CD4-positive, alpha-beta memory T cell (primary cell): ENCODE measurements around the gene ARL6IP4. TPM values are rescaled to one million over a fixed set of nuclear protein-coding genes. Genes with fewer than 3 reads are reported as not detected.

Experiments used
- CTCF ChIA-PET: fragments of 350-600 bp; sonication (Branson Sonifier 250); formaldehyde crosslinking; loops from one replicate; lab custom pipeline; 2021; ENCODE audit warnings: inconsistent platforms; ENCODE audit not compliant: partially characterized antibody; lab: Charles Lee
- POLR2A ChIA-PET: fragments of 350-600 bp; sonication (Branson Sonifier 250); formaldehyde crosslinking; loops from one replicate; lab custom pipeline; 2021; ENCODE audit not compliant: partially characterized antibody; lab: Charles Lee
- DNase-seq, 5 donors: peaks; one replicate each; pipeline versions ENCODE4 v3.0.0 to v3.0.0-alpha.2; 2020 to 2022; ENCODE audit warnings: mixed read lengths in 1 of 5
- H3K27ac ChIP-seq: one replicate; pipeline ENCODE4 v1.7.0; 2013; ENCODE audit warnings: low read depth, low read length
- H3K27me3 ChIP-seq: 2 replicates; pipeline ENCODE4 v1.7.0; 2013; ENCODE audit warnings: mild to moderate bottlenecking, low read length, moderate library complexity; ENCODE audit not compliant: insufficient read depth
- H3K36me3 ChIP-seq: 2 replicates; pipeline ENCODE4 v1.7.0; 2013; ENCODE audit warnings: mild to moderate bottlenecking, low read length, moderate library complexity; ENCODE audit not compliant: insufficient read depth
- H3K4me1 ChIP-seq: 2 replicates; pipeline ENCODE4 v1.7.0; 2013; ENCODE audit warnings: mild to moderate bottlenecking, low read length, moderate library complexity; ENCODE audit not compliant: insufficient read depth
- H3K4me3 ChIP-seq, 2 donors: one replicate each; pipeline ENCODE4 v1.7.0; 2013; ENCODE audit warnings: low read length in 2 of 2, mild to moderate bottlenecking in 1 of 2
- H3K9me3 ChIP-seq, 2 donors: one replicate each; pipeline ENCODE4 v1.7.0; 2013; ENCODE audit warnings: low read length in 2 of 2, control low read depth in 1 of 2; ENCODE audit not compliant: control insufficient read depth in 1 of 2
- H3K27ac Mint-ChIP-seq, 7 donors: one replicate each; pipeline ENCODE4 v1.8.0; 2020 to 2021; ENCODE audit warnings: mixed read lengths in 7 of 7, mild to moderate bottlenecking in 6 of 7, inconsistent platforms in 3 of 7, moderate library complexity in 3 of 7
- H3K27me3 Mint-ChIP-seq, 2 donors: one replicate each; pipeline ENCODE4 v1.8.0; 2020 to 2021; ENCODE audit warnings: mixed read lengths in 2 of 2
- H3K36me3 Mint-ChIP-seq, 2 donors: one replicate each; pipeline ENCODE4 v1.8.0; 2020 to 2021; ENCODE audit warnings: mixed read lengths in 2 of 2, inconsistent platforms in 1 of 2, mild to moderate bottlenecking in 1 of 2
- H3K4me1 Mint-ChIP-seq, 4 donors: one replicate each; pipeline ENCODE4 v1.8.0; 2020 to 2021; ENCODE audit warnings: mixed read lengths in 4 of 4, mild to moderate bottlenecking in 1 of 4
- H3K4me3 Mint-ChIP-seq, 8 donors: one replicate each; pipeline ENCODE4 v1.8.0; 2020 to 2021; ENCODE audit warnings: mixed read lengths in 8 of 8, mild to moderate bottlenecking in 7 of 8, moderate library complexity in 6 of 8, inconsistent platforms in 3 of 8
- H3K9me3 Mint-ChIP-seq, 8 donors: one replicate each; pipeline ENCODE4 v1.8.0; 2020 to 2021; ENCODE audit warnings: mixed read lengths in 8 of 8, mild to moderate bottlenecking in 5 of 8, inconsistent platforms in 3 of 8, moderate library complexity in 1 of 8
- intact Hi-C: fragments of 100-400 bp; cut with micrococcal nuclease; formaldehyde crosslinking; loops from one replicate; pipeline ENCODE4 v1.15.1; 2023
- polyA plus RNA-seq, 2 donors: library from polyadenylated mRNA; unstranded; fragments of 300-500 nt; fragmentation: Illumina TruSeq; gene quantifications; one replicate each; pipeline ENCODE4 v1.2.3, GENCODE V29; 2021
- total RNA-seq, 2 experiments: library from RNA; stranded (reverse); gene quantifications; one replicate each; pipeline ENCODE4 v1.2.3, GENCODE V29; 2021

ARL6IP4 gene
- total and polyA plus RNA-seq, 4 experiments from 2014 or later: 159 to 252 (median 182) TPM

- Mint-ChIP-seq H3K36me3 (no peaks in the 10 kb centered on the region), H3K27me3 (no peaks in the 10 kb centered on the region), H3K4me1 (peaks cover 4 to 18% (median 10%) of the 10 kb centered on the region in 4 donors), H3K9me3 (no peaks in the 10 kb centered on the region), H3K27ac (peak overlapping the region in 2 of 7 donors; percentile 42 to 78), H3K4me3 (no peak overlapping the region)
- H3K27ac ChIP-seq: no peak overlapping the region
- H3K4me3 ChIP-seq: no peak overlapping the region
- H3K4me1 ChIP-seq: peaks cover 2% of the 10 kb centered on the region
- DNase-seq: no peak
- POLR2A ChIA-PET: interaction anchor here (0.6 to 0.8 kb wide), 2 partner anchors 179 to 207 kb away, joined by 3 read pairs; no protein-coding TSS in a partner anchor
- no peaks in the 10 kb centered on the region for H3K9me3 ChIP-seq
- no peaks in the 10 kb centered on the region for H3K27me3 ChIP-seq
- H3K36me3 ChIP-seq: no peaks in the 10 kb centered on the region
- CTCF ChIA-PET: interaction anchor here (0.5 kb wide), 1 partner anchor 205 kb away, joined by 3 read pairs; no protein-coding TSS in a partner anchor
- intact Hi-C loops: no loop called here
These were observed 39.3 kb downstream of the ARL6IP4 start for GRCh38 chr12:123019841-123020138.

GRCh38 chr12:123021688-123022604 lies 41.5 kb downstream of the ARL6IP4 start:
- H3K4me1 Mint-ChIP-seq: peaks cover 9 to 26% (median 11%) of the 10 kb centered on the region in 4 donors
- H3K27ac ChIP-seq: no peak overlapping the region
- peaks cover 0 to 2% of the 10 kb centered on the region in 2 donors for H3K36me3 Mint-ChIP-seq
- no peaks in the 10 kb centered on the region for H3K27me3 ChIP-seq
- no peaks in the 10 kb centered on the region for H3K36me3 ChIP-seq
- no peaks in the 10 kb centered on the region for H3K9me3 ChIP-seq
- DNase-seq: no peak
- peak overlapping the region in 1 of 7 donors; percentile 37 for H3K27ac Mint-ChIP-seq
- H3K4me3 Mint-ChIP-seq: no peak overlapping the region
- CTCF ChIA-PET: no interaction called here
- no peak overlapping the region for H3K4me3 ChIP-seq
- H3K9me3 Mint-ChIP-seq: no peaks in the 10 kb centered on the region
- H3K27me3 Mint-ChIP-seq: no peaks in the 10 kb centered on the region
- POLR2A ChIA-PET: no interaction called here
- H3K4me1 ChIP-seq: peaks cover 6% of the 10 kb centered on the region
- intact Hi-C loops: no loop called here

GRCh38 chr12:123022846-123023245 lies 42.4 kb downstream of the ARL6IP4 start:
- Histone ChIP-seq H3K9me3 (no peaks in the 10 kb centered on the region), H3K4me1 (peaks cover 6% of the 10 kb centered on the region), H3K27ac (no peak overlapping the region), H3K27me3 (no peaks in the 10 kb centered on the region), H3K36me3 (no peaks in the 10 kb centered on the region), H3K4me3 (no peak overlapping the region)
- no peaks in the 10 kb centered on the region for H3K9me3 Mint-ChIP-seq
- H3K27me3 Mint-ChIP-seq: no peaks in the 10 kb centered on the region
- no peak for DNase-seq
- H3K4me3 Mint-ChIP-seq: no peak overlapping the region
- H3K36me3 Mint-ChIP-seq: peaks cover 0 to 3% of the 10 kb centered on the region in 2 donors
- H3K4me1 Mint-ChIP-seq: peaks cover 7 to 30% (median 11%) of the 10 kb centered on the region in 4 donors
- intact Hi-C loops: no loop called here
- POLR2A ChIA-PET: no interaction called here
- no peak overlapping the region for H3K27ac Mint-ChIP-seq
- CTCF ChIA-PET: no interaction called here

- intact Hi-C loops: no loop called here
- no peak overlapping the region for H3K4me3 ChIP-seq
- H3K27ac ChIP-seq: no peak overlapping the region
- Mint-ChIP-seq H3K4me3 (no peak overlapping the region), H3K9me3 (no peaks in the 10 kb centered on the region), H3K27me3 (no peaks in the 10 kb centered on the region), H3K4me1 (peaks cover 6 to 27% (median 7%) of the 10 kb centered on the region in 4 donors), H3K27ac (peak overlapping the region in 5 of 7 donors; percentile 1 to 81 (median 71)), H3K36me3 (peaks cover 4 to 6% of the 10 kb centered on the region in 2 donors)
- H3K4me1 ChIP-seq: peaks cover 6% of the 10 kb centered on the region
- POLR2A ChIA-PET: no interaction called here
- H3K36me3 ChIP-seq: no peaks in the 10 kb centered on the region
- H3K9me3 ChIP-seq: no peaks in the 10 kb centered on the region
- DNase-seq: peak in 1 of 5 donors; percentile 6
- H3K27me3 ChIP-seq: no peaks in the 10 kb centered on the region
- CTCF ChIA-PET: no interaction called here
These were observed 44.4 kb downstream of the ARL6IP4 start for GRCh38 chr12:123024819-123025391.

- ChIA-PET POLR2A (no interaction called here), CTCF (interaction anchor here (1.3 kb wide), 2 partner anchors 18 to 49 kb away, joined by 3 to 4 read pairs; no protein-coding TSS in a partner anchor)
- Mint-ChIP-seq H3K27me3 (no peaks in the 10 kb centered on the region), H3K27ac (peak overlapping the region in 2 of 7 donors; percentile 6 to 18), H3K4me3 (no peak overlapping the region), H3K4me1 (peaks cover 6 to 27% (median 7%) of the 10 kb centered on the region in 4 donors), H3K9me3 (no peaks in the 10 kb centered on the region), H3K36me3 (peaks cover 4 to 8% of the 10 kb centered on the region in 2 donors)
- no peak overlapping the region for H3K4me3 ChIP-seq
- H3K4me1 ChIP-seq: peaks cover 6% of the 10 kb centered on the region
- H3K27me3 ChIP-seq: no peaks in the 10 kb centered on the region
- H3K9me3 ChIP-seq: no peaks in the 10 kb centered on the region
- no peaks in the 10 kb centered on the region for H3K36me3 ChIP-seq
- H3K27ac ChIP-seq: no peak overlapping the region
- intact Hi-C loops: no loop called here
- no peak for DNase-seq
These were observed 45.8 kb downstream of the ARL6IP4 start for GRCh38 chr12:123026094-123026853.

- Mint-ChIP-seq H3K27ac (peak overlapping the region in 1 of 7 donors; percentile 30), H3K4me3 (no peak overlapping the region), H3K4me1 (peaks cover 6 to 27% (median 7%) of the 10 kb centered on the region in 4 donors), H3K36me3 (peaks cover 10 to 11% of the 10 kb centered on the region in 2 donors), H3K9me3 (peaks cover 0 to 2% (median 0%) of the 10 kb centered on the region in 8 donors), H3K27me3 (no peaks in the 10 kb centered on the region)
- no peaks in the 10 kb centered on the region for H3K9me3 ChIP-seq
- H3K4me1 ChIP-seq: peaks cover 6% of the 10 kb centered on the region
- ChIA-PET CTCF (no interaction called here), POLR2A (interaction anchor here (0.5 to 1.7 kb wide), 2 partner anchors 22 to 205 kb away, joined by 3 to 4 read pairs; partner anchors contain the start of gene MTRFR)
- no peaks in the 10 kb centered on the region for H3K27me3 ChIP-seq
- no peaks in the 10 kb centered on the region for H3K36me3 ChIP-seq
- H3K27ac ChIP-seq: no peak overlapping the region
- no peak for DNase-seq
- no peak overlapping the region for H3K4me3 ChIP-seq
- intact Hi-C loops: no loop called here
These were observed 47.4 kb downstream of the ARL6IP4 start for GRCh38 chr12:123027726-123028445.
